Parathyroid adenoma (tissue), 2 donors: ENCODE results near the gene PPP1R13L.
A peak's percentile ranks its signal among the peaks of the same experiment; 100 is the strongest.

Experiments
- H2AFZ ChIP-seq: fragments of 300-600 bp; sonication (generic); one replicate; pipeline ENCODE4 v1.7.0; 2017; ENCODE audit warnings: antibody characterized with exemption, mild to moderate bottlenecking
- H3K27ac ChIP-seq: fragments of 300-600 bp; sonication (generic); one replicate; pipeline ENCODE4 v1.7.0; 2017
- H3K27me3 ChIP-seq: fragments of 300-600 bp; sonication (generic); one replicate; pipeline ENCODE4 v1.7.0; 2017; ENCODE audit warnings: low read length; ENCODE audit not compliant: control insufficient read depth, insufficient read depth
- H3K36me3 ChIP-seq: fragments of 300-600 bp; sonication (generic); one replicate; pipeline ENCODE4 v1.7.0; 2017; ENCODE audit warnings: low read length; ENCODE audit not compliant: control insufficient read depth, insufficient read depth
- H3K4me1 ChIP-seq: fragments of 300-600 bp; sonication (generic); one replicate; pipeline ENCODE4 v1.7.0; 2017; ENCODE audit warnings: control low read depth
- H3K4me2 ChIP-seq: fragments of 300-600 bp; sonication (generic); one replicate; pipeline ENCODE4 v1.7.0; 2017; ENCODE audit warnings: low read length
- H3K4me3 ChIP-seq: fragments of 300-600 bp; sonication (generic); one replicate; pipeline ENCODE4 v1.7.0; 2017; ENCODE audit warnings: low read depth, low read length
- H3K79me2 ChIP-seq: fragments of 300-600 bp; sonication (generic); one replicate; pipeline ENCODE4 v1.7.0; 2017; ENCODE audit warnings: control low read depth
- H3K9ac ChIP-seq: fragments of 300-600 bp; sonication (generic); one replicate; pipeline ENCODE4 v1.7.0; 2017; ENCODE audit warnings: mild to moderate bottlenecking
- H3K9me3 ChIP-seq: fragments of 300-600 bp; sonication (generic); one replicate; pipeline ENCODE4 v1.7.0; 2017; ENCODE audit warnings: low read length; ENCODE audit not compliant: control insufficient read depth
- TF ChIP-seq, protein P1 (sequence below): fragments of 300-600 bp; sonication (generic); IDR thresholded peaks from one replicate; pipeline ENCODE4 v1.7.0; 2017; ENCODE audit warnings: antibody characterized with exemption, mild to moderate bottlenecking
- donor health status: primary hyperparathyroidism.

PPP1R13L gene

DNA sequence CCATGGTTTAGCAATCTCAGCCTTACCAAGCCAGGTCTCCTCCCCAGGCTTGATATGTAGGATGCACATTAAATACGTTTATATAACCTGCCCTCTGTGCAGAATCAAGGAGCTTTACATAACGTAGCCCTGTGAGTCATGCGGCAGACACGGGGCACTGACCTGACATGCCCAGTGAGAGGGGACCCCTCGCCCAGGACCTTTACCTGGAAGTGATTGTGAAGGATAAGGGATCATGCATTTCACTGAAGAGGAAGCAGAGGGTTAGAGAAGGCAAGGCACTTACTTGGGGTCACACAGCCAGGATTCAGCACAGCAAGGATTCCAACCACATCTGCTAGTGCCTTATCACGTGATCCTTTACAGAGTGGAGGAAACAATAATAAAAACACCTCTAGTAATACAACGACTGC lies 44.0 kb upstream of the PPP1R13L start:
- Histone ChIP-seq H3K27ac (no peak overlapping the region), H3K9ac (no peak overlapping the region)

DNA sequence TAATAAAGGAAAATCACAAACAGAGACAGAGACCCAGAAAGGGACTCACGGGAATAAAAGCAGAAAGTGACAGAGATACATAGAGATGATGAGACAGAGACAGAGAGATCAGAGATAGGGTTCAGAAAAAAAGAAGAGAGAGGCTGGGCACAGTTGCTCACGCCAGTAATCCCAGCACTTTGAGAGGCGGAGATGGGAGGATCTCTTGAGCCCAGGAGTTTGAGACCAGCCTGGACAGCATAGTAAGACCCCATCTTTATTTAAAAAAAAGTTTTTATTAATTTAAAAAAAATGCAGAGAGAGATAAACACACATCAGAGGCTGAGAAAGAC lies 43.5 kb upstream of the PPP1R13L start:
- no peaks in the 10 kb centered on the region for H3K36me3 ChIP-seq
- H3K9me3 ChIP-seq: no peaks in the 10 kb centered on the region
- H3K9ac ChIP-seq: no peak overlapping the region
- TF ChIP-seq, protein P1, sequence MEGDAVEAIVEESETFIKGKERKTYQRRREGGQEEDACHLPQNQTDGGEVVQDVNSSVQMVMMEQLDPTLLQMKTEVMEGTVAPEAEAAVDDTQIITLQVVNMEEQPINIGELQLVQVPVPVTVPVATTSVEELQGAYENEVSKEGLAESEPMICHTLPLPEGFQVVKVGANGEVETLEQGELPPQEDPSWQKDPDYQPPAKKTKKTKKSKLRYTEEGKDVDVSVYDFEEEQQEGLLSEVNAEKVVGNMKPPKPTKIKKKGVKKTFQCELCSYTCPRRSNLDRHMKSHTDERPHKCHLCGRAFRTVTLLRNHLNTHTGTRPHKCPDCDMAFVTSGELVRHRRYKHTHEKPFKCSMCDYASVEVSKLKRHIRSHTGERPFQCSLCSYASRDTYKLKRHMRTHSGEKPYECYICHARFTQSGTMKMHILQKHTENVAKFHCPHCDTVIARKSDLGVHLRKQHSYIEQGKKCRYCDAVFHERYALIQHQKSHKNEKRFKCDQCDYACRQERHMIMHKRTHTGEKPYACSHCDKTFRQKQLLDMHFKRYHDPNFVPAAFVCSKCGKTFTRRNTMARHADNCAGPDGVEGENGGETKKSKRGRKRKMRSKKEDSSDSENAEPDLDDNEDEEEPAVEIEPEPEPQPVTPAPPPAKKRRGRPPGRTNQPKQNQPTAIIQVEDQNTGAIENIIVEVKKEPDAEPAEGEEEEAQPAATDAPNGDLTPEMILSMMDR: no peak
- H3K4me3 ChIP-seq: no peak overlapping the region
- H3K4me2 ChIP-seq: no peak overlapping the region
- no peak overlapping the region for H3K27ac ChIP-seq
- H2AFZ ChIP-seq: no peak overlapping the region
- peaks cover 18% of the 10 kb centered on the region for H3K4me1 ChIP-seq
- no peaks in the 10 kb centered on the region for H3K27me3 ChIP-seq
- peaks cover 3% of the 10 kb centered on the region for H3K79me2 ChIP-seq

More for the DNA sequence above, 44.0 kb upstream of the PPP1R13L start:
- Histone ChIP-seq H3K27me3 (no peaks in the 10 kb centered on the region), H3K4me3 (no peak overlapping the region), H2AFZ (no peak overlapping the region), H3K79me2 (peaks cover 3% of the 10 kb centered on the region), H3K36me3 (no peaks in the 10 kb centered on the region), H3K9me3 (no peaks in the 10 kb centered on the region), H3K4me1 (peaks cover 18% of the 10 kb centered on the region), H3K4me2 (no peak overlapping the region)
- TF ChIP-seq, protein P1: no peak

DNA sequence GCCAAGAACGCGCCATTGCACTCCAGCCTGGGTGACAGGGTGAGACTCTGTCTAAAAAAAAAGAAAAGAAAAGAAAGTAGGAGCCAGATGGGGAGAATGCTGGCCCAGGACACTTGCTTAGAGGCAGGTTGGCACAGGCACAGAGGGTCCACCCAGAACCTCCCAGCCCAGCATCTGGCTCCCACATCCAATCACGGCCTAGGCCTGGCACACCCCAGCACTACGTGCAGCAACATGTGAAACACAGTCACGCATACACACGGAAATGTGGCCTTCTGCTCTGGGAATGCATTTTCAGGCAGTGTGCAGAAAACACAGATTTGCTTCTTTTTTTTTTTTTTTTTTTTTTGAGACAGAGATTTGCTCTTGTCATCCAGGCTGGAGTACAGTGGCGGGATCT lies 42.1 kb upstream of the PPP1R13L start:
- Histone ChIP-seq H3K36me3 (no peaks in the 10 kb centered on the region), H3K27me3 (no peaks in the 10 kb centered on the region), H3K9ac (no peak overlapping the region), H3K27ac (no peak overlapping the region), H3K4me3 (no peak overlapping the region), H3K79me2 (peaks cover 3% of the 10 kb centered on the region), H3K4me1 (peaks cover 23% of the 10 kb centered on the region), H3K4me2 (no peak overlapping the region), H3K9me3 (no peaks in the 10 kb centered on the region), H2AFZ (no peak overlapping the region)
- TF ChIP-seq, protein P1: no peak

DNA sequence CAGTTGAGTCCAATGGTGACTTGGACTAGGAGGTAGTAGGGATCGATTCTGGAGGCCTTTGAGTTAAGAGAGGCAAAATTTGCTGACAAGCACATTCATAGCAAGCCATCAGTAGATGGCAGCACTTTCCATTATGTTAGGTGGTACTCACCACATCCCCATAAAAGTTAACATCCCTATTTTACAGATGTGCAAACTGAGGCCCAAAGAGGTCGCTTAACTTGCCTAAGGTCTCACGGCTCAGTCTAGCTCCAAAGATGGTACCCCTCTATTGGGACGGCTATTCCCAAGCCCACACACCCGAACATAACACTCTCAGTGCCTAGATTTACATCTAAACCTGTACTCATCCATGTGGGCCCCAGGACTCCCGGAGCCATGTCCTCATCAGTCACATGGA lies 41.4 kb upstream of the PPP1R13L start:
- Histone ChIP-seq H3K4me2 (no peak overlapping the region), H3K36me3 (no peaks in the 10 kb centered on the region), H3K79me2 (peaks cover 3% of the 10 kb centered on the region), H3K9ac (no peak overlapping the region), H3K27me3 (no peaks in the 10 kb centered on the region), H2AFZ (no peak overlapping the region), H3K4me1 (peaks cover 20% of the 10 kb centered on the region), H3K27ac (no peak overlapping the region), H3K9me3 (no peaks in the 10 kb centered on the region), H3K4me3 (no peak overlapping the region)
- TF ChIP-seq, protein P1: no peak

DNA sequence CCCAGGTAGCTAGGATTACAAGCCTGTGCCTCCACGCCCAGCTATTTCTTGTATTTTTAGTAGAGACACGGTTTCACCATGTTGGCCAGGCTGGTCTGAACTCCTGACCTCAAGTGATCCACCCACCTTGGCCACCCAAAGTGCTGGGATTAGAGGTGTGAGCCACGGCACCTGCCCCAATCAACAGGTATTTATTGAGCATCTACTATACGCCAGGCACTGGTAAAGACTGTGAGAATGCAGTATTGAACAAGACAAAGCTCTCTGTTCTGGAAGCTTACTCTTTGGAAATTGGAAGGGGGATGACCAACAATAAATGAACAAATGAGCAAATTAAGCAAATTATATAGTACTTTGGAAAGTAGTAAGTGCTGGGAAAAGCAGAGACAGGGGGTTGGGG lies 40.3 kb upstream of the PPP1R13L start:
- Histone ChIP-seq H3K9ac (no peak overlapping the region), H3K9me3 (no peaks in the 10 kb centered on the region), H3K79me2 (peaks cover 3% of the 10 kb centered on the region), H3K27me3 (no peaks in the 10 kb centered on the region), H3K4me2 (no peak overlapping the region), H3K4me1 (peaks cover 19% of the 10 kb centered on the region), H3K27ac (peak overlapping the region; percentile 80), H2AFZ (no peak overlapping the region), H3K4me3 (no peak overlapping the region), H3K36me3 (no peaks in the 10 kb centered on the region)
- TF ChIP-seq, protein P1: no peak
